Peyer's patch (tissue), 4 donors: ENCODE measurements around the gene GJA5.

Experiments used
- CTCF ChIP-seq, 6 experiments: fragments of 450-650 bp in 4 of 6; fragments of 200-600 bp in 2 of 6; sonication (generic) in 1 of 6; IDR thresholded peaks; one replicate each; pipeline ENCODE4 v1.5.1; 2017 to 2019; ENCODE audit warnings: antibody characterized with exemption in 6 of 6, mild to moderate bottlenecking in 3 of 6, moderate library complexity in 1 of 6
- POLR2A ChIP-seq, 2 donors: fragments of 450-650 bp; IDR thresholded peaks; one replicate each; pipeline ENCODE4 v1.5.1; 2017; ENCODE audit warnings: antibody characterized with exemption in 2 of 2, mild to moderate bottlenecking in 2 of 2, moderate library complexity in 2 of 2

- TF ChIP-seq CTCF (IDR thresholded peaks at IDR 0.05) (no peak), POLR2A (IDR thresholded peaks at IDR 0.05) (no peak)
These were observed 27.4 kb upstream of the GJA5 start for GRCh38 chr1:147787765-147788164.
